ENCODE data around the gene TMEM184A. TPM values are rescaled to one million over a fixed set of nuclear protein-coding genes. Genes with fewer than 3 reads are reported as not detected.
A peak's percentile ranks its signal among the peaks of the same experiment; 100 is the strongest.

TMEM184A gene
- total and polyA plus RNA-seq, 8 donors: 1.00 to 9.7 (median 2.4) TPM

- Histone ChIP-seq H3K4me3 (no peak overlapping the region), H3K9me3 (no peaks in the 10 kb centered on the region), H3K36me3 (peaks cover 0 to 27% of the 10 kb centered on the region in 2 donors), H3K27ac (no peak overlapping the region), H3K4me1 (no peaks in the 10 kb centered on the region), H3K27me3 (peaks cover 0 to 5% of the 10 kb centered on the region in 2 donors)
- ATAC-seq: peak; percentile 5
- intact Hi-C loops (cut with DNase I): no loop called here
- TF ChIP-seq CTCF (IDR thresholded peaks at IDR 0.05): no peak
- peak in 1 of 4 donors; percentile 53 for DNase-seq
Observed at GRCh38 chr7:1562597-1563051, 6.6 kb upstream of the TMEM184A start.

GRCh38 chr7:1562116-1562515, 6.1 kb upstream of the TMEM184A start:
- Histone ChIP-seq H3K27me3 (peaks cover 0 to 5% of the 10 kb centered on the region in 2 donors), H3K27ac (no peak overlapping the region), H3K4me1 (no peaks in the 10 kb centered on the region), H3K4me3 (no peak overlapping the region), H3K36me3 (peaks cover 0 to 22% of the 10 kb centered on the region in 2 donors), H3K9me3 (no peaks in the 10 kb centered on the region)
- no peak for TF ChIP-seq CTCF (IDR thresholded peaks at IDR 0.05)
- intact Hi-C loops (cut with DNase I): no loop called here
- DNase-seq (peak in 1 of 4 donors; percentile 53), ATAC-seq (no peak)

GRCh38 chr7:1561036-1561940, 5.3 kb upstream of the TMEM184A start:
- Histone ChIP-seq H3K27me3 (peaks cover 0 to 5% of the 10 kb centered on the region in 2 donors), H3K9me3 (no peaks in the 10 kb centered on the region), H3K4me1 (no peaks in the 10 kb centered on the region), H3K4me3 (no peak overlapping the region), H3K36me3 (peaks cover 0 to 13% of the 10 kb centered on the region in 2 donors), H3K27ac (no peak overlapping the region)
- intact Hi-C loops (cut with DNase I): no loop called here
- ATAC-seq: no peak
- DNase-seq: peak in 1 of 4 donors; percentile 60
- TF ChIP-seq CTCF (IDR thresholded peaks at IDR 0.05): no peak

GRCh38 chr7:1560620-1561031, 4.6 kb upstream of the TMEM184A start:
- peaks cover 0 to 7% of the 10 kb centered on the region in 2 donors for H3K36me3 ChIP-seq
- no peaks in the 10 kb centered on the region for H3K9me3 ChIP-seq
- DNase-seq: peak in 1 of 4 donors; percentile 58
- H3K4me1 ChIP-seq: peaks cover 3 to 4% of the 10 kb centered on the region in 2 donors
- peaks cover 0 to 5% of the 10 kb centered on the region in 2 donors for H3K27me3 ChIP-seq
- no peak for ATAC-seq
- H3K27ac ChIP-seq: no peak overlapping the region
- TF ChIP-seq CTCF (IDR thresholded peaks at IDR 0.05): no peak
- intact Hi-C loops (cut with DNase I): no loop called here
- no peak overlapping the region for H3K4me3 ChIP-seq
